ENCODE measurements around the gene MAGEA3.

The MAGEA3 gene

DNA sequence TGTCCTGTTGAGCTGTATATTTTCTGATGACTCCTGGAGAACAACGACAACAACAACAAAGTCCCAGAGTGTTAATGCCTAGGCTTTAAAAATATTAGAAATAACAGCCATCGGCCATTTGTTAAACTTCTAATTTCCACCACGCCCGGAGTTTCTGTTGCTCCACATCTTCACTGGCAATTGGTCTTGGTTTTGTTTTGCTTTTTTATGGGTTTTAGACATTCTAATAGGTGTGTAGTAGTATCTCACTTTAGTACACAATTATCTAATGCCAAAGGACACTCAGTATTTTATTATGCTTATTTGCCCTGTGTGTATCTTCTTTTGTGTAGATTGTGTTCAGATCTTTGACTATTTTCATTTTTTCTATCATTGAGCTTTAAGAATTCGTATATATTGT is 40.0 kb downstream of the MAGEA3 start:
- no peak for DNase-seq

Data from NCI-H2029 treated with DMSO at 0.1 percent for 48 hours (cell line).